ENCODE results near the gene COL21A1.

Gene COL21A1

GRCh38 chr6:56102216-56102615 lies 145.2 kb downstream of the COL21A1 start:
- no peak for DNase-seq

DNA sequence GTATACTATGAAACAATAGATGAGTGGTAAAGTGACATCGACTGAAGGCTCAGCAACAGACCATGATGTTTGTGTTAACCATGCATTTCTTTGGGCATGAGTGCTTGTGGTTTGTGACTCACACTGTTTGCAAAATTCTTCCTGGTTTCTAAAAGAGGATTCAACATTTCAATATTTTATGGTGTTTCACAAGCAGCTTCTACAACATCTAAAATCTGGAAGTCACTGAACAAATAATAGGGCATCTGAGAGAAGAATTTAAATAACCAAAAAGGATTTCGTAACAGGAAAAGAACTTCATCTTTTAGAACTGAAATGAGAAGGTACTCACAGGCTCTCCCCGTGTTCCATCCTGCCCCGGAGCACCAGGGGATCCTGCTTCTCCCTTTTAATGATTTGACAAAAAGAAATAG lies 146.2 kb downstream of the COL21A1 start:
- DNase-seq = peak; percentile 89 to 97

DNA sequence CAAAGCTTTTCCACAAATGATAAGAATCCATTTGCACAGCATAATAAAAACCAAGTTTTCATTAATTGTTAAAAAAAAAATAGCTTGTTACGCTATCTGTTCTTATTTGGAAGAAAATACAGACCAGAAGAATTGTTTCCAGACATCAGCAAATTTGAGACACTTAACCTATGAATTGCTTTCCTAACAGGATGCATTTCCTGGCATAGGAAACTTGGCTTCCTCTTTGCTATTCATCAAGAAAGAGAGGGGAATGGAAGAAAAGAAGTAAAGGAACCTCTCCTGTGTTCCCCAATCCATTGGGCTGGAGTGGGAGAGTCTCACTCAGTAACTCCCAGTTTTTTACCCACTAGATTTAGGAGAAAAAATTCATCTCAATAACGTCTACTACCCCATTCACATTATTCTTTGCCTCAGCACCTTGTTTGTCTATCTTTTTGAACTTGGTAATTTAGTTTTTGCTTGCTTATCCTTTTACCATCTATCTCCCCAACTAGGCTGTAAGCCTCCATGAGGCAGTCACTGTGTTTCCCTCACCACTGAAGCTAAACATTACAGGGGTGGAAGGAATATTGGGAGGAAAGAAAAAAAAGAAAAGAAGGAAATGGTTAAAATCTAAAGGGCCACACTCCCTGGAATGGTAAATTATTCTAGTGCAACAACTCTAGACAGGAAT lies 150.3 kb downstream of the COL21A1 start:
- peak in 1 of 2 donors; percentile 2 for DNase-seq

- no peak for DNase-seq
These were observed 150.8 kb downstream of the COL21A1 start for GRCh38 chr6:56096541-56096940.

GRCh38 chr6:56093776-56094175 lies 153.6 kb downstream of the COL21A1 start:
- DNase-seq = no peak

DNA sequence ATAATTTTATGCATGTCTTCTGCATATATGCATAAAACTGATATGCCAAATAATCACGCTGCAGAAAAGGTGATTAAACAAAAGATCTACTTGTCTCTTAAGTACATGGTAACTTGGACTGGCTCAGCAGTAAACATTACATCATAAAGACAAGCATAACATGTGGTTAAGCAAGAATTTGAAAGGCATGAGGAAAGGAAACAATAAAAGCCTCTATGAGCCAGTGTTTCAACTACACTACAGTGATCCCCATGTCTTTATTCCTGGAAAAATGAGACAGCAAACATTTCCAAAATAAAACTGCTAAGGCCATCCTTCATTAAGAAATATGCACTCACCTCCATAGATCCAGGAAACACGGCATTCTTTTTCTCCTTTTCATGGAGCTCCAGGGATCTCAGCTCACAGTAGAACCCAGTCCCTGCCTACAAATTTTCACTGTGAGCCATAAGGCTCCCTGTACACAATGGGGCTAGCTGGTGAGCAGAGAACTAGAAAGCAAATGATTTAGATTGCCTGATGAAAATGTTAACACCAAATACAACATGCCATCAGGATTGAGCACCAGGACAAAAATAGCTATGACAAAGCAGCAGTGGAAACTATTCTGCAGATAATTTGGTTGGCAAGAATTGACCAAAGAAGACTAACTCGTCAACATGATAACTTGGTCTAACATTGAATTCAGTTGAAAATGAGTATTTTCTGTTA lies 156.1 kb downstream of the COL21A1 start:
- peak in 1 of 2 donors; percentile 46 for DNase-seq

GRCh38 chr6:56088641-56089040 lies 158.7 kb downstream of the COL21A1 start:
- DNase-seq = no peak

GRCh38 chr6:56087421-56087820 lies 160.0 kb downstream of the COL21A1 start:
- DNase-seq = no peak

DNA sequence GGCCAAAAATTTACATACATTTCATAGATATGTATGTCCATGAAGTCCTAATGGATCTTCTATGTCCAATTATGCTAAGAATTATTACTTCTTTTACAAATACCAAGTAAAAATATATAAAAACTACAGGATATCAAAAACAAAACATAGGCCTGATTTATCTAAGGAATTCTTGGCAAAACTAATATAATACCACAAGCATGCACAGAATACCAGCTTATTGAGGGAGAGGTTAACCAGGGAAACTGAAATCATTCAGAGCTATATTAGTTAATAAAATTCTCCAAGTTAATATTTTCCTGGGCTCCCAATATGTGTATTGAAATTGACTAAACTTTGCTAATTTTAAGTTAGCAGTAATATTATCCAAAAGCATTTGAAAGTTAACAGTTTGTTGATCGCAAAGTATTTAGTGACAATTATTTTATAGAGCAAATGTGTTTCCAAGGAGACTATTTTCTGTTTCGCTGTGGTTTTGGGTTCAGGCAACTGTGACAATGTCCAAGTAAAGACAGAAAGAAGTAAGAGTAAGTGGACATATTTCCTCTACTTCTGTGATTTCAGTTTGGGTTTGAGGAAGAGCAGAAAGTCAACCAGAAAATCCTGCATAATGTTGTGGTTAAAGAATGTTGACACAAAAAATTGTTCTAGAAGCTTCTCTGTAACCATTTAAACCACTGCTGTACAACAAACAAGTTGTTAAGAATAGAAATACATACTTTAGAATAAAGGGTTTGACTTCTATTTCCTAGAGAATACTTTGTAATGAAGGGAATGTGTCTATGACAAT lies 167.4 kb downstream of the COL21A1 start:
- no peak for DNase-seq

DNA sequence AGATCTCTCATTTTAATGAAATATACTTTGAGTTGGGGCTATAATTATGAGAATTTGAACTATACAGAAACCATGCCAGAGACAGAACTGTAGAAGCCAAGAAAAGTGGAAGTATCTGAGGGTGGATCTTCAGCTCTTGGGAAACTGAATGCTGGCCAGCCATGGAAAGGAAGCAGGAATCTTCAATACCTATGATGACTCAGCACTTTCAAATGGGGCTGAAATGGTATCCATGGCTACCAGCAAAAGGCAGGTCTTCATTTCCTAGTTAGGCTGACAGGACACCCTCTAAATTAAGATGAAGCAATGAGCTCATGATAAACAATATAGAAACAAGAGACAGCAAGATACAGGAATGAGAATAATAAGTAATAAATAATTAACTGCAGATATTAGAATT lies 171.3 kb downstream of the COL21A1 start:
- DNase-seq = no peak

DNA sequence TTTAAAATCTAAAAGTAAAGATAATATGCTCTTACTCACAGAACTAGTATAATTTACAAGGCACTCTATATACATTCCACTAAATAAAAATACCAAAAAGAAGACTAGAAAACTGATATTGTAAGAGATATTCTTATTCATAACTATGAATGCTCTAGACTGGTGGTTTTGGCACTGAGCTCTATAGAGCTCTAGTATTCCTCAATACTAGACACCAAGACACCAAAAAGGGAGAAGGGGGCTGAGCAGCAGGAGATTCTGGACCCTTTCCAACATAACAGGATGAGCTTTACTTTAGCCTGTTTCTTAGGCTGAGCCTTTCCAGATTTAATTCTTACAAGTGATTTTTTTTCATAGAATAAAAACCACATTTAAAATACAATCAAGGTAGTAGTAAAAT lies 173.6 kb downstream of the COL21A1 start:
- DNase-seq = no peak

DNA sequence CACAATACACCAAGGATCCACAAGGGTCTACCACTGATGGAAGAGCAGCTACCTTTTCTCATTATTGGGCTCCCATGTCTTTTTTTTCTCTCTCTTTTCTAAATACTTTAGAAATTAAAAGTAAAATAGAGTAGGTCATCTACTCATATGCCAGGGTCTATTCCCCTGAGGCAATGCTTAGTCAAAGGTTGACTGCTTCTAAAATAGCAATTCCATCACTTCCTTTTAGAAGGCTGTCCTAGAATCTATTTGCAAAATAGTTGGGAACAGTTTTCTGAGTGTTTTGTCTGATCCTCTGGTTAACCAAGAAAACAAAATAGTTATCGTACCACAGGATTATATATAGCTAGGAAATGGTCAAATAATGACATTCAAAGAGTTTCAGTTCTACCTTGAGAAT lies 174.1 kb downstream of the COL21A1 start:
- DNase-seq = no peak

- DNase-seq = no peak
These were observed 174.5 kb downstream of the COL21A1 start for GRCh38 chr6:56072856-56073255.

DNA sequence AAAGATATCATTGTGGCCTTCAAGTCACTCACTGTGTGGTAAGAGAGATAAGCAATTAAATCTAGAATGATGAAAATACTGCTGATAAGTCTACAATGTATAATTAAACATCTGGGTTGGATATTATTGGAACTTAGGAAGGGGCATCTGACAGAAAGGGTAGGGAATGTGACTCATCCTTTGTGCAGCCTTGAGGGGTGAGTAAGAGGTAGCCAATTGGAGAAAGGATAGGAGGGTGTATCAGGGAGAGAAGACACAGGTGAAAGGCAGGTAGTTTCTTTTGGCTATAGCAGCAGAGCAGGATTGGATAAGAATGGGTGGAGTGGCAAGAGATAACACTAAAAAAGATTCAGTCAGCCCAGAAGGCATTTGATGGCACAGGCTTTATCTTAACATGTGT lies 182.0 kb downstream of the COL21A1 start:
- DNase-seq = no peak

GRCh38 chr6:56062836-56063235 lies 184.5 kb downstream of the COL21A1 start:
- no peak for DNase-seq

- DNase-seq = no peak
These were observed 188.7 kb downstream of the COL21A1 start for GRCh38 chr6:56058636-56059035.

DNA sequence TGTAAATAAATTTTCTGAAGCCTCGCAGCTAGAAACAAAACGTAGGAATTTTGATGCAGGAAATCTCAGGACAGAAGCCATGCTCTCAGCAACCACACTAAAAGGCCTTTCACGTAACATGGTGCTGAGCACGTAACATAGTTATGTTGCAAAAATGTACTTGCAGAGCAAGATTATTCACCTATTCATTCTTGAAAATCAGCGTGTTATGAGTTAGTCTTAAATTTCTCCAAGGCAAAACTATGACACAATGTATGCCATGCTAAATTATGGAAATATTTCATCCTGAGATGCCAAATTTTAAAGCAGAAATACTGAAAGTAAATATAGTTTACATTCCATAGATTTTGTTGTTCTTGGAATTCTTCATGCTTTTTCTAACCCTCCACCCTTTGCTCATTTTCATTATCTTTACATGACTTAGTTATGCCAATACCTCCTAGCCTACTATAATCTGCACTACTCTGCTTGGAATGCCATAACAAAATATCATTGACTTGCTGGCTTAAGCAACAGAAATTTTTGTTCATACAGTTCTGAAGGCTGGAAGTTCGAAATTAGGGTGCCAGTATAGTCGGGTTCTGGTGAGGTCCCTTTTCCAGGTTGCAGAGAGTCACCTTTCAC lies 192.2 kb downstream of the COL21A1 start:
- no peak for DNase-seq

DNA sequence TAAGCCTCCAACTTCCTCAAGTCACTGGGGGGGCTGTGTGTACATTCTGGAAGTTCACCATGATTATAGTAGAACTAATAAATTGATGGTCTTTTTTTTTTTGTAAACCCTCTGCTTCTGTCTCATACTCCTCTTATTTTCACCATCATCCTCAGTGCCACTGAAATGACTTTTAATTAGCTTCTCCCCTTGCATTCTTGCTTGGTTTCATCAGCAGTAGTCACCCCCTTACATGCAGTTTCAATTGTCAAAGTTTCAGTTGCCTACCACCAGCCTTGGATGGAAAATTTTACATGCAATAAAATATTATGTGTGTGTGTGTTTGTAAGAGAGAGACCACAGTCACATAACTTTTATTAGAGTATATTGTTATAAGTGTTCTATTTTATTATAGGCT lies 196.2 kb downstream of the COL21A1 start:
- no peak for DNase-seq

GRCh38 chr6:56050530-56051201 lies 196.7 kb downstream of the COL21A1 start:
- peak in 1 of 2 donors; percentile 7 for DNase-seq

GRCh38 chr6:56048601-56049000 lies 198.8 kb downstream of the COL21A1 start:
- no peak for DNase-seq

- DNase-seq = no peak
These were observed 199.3 kb downstream of the COL21A1 start for GRCh38 chr6:56047931-56048540.

GRCh38 chr6:56046576-56046975 lies 200.8 kb downstream of the COL21A1 start:
- peak; percentile 74 to 86 for DNase-seq
